Astrocyte of the cerebellum (primary cell): Measurements from ENCODE around the gene IKZF1.

Source experiments
- DNase-seq: peaks from one replicate; pipeline ENCODE4 v3.0.0-alpha.2; 2011; ENCODE audit warnings: low read depth
- H3K4me3 ChIP-seq: 2 replicates; pipeline ENCODE4 v1.5.1; 2011; ENCODE audit warnings: mild to moderate bottlenecking, low read depth, low read length, moderate library complexity
- in situ Hi-C: cut with HindIII; loops from 2 replicates; pipeline ENCODE4 v1.10.0; 2017; ENCODE audit warnings: low sequenced_read_pairs
- TF ChIP-seq, protein P1 (sequence below): IDR thresholded peaks from 2 replicates; pipeline ENCODE4 v1.5.1; 2012; ENCODE audit warnings: low read length, low read depth, moderate library complexity, mild to moderate bottlenecking; ENCODE audit errors: missing control alignments

IKZF1 gene

DNA sequence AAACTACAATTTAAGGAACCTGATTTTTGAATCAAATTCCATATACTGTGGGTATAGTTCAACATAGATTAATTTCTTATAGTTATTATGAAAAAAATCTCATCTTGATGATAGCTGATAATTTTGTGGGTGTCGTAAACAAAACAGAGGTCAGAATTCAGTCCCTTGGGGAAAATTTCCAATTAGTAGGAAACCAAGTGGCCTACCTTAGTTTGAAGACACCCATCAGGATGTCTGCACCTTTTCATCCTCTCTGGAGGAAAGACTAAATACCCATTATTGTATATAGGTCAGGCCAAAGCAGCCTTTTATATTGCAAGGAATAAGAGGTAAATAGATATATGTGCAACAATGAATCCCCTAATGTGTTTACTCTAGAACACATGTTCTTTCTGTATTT is 6.4 kb downstream of the IKZF1 start:
- H3K4me3 ChIP-seq: no peak overlapping the region
- in situ Hi-C loops: no loop called here
- TF ChIP-seq, protein P1, sequence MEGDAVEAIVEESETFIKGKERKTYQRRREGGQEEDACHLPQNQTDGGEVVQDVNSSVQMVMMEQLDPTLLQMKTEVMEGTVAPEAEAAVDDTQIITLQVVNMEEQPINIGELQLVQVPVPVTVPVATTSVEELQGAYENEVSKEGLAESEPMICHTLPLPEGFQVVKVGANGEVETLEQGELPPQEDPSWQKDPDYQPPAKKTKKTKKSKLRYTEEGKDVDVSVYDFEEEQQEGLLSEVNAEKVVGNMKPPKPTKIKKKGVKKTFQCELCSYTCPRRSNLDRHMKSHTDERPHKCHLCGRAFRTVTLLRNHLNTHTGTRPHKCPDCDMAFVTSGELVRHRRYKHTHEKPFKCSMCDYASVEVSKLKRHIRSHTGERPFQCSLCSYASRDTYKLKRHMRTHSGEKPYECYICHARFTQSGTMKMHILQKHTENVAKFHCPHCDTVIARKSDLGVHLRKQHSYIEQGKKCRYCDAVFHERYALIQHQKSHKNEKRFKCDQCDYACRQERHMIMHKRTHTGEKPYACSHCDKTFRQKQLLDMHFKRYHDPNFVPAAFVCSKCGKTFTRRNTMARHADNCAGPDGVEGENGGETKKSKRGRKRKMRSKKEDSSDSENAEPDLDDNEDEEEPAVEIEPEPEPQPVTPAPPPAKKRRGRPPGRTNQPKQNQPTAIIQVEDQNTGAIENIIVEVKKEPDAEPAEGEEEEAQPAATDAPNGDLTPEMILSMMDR: no peak
- no peak for DNase-seq

DNA sequence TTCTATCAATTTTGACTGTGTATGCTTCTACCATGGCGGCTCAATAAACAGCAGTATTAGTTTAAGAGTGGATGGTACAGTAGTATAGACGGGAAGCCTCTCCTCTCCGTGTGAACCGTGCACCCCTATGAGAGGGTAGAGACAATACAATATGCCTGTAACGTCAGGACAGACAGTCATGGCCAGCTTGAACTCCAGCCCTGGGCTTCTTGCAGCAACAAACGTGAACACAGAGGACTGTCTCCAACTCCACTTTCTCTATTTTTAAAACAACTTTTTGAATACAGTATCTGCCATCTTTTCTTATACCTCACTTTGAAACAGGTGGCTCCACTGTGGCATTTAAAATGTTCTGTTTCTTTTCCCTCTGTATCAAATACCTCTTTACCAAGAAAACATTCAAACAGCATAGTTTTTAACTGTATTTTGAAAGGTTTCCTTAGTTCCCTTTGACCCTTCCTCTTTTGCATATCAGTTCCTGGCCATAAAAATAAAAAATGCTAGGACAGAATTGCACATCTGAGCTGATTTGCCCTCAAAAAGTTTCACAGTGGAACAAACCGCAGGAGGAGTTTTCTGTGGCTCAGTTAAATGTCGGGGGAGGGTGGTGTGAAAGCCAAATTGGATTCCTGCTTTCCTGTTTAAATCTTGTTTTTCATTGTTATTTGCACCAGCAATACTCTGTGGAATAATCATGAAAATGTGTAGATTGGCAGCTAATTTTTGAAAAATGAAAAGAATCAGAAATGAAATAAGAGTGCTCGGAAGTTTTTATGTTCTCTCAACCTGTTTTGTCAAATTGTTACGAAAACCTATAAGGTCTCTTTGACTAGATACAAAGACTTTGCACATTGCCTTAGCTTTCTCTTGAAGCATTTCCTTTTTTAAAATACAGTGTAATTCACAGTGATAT is 8.0 kb downstream of the IKZF1 start:
- TF ChIP-seq, protein P1: no peak
- no peak for DNase-seq
- H3K4me3 ChIP-seq: no peak overlapping the region
- in situ Hi-C loops: no loop called here

DNA sequence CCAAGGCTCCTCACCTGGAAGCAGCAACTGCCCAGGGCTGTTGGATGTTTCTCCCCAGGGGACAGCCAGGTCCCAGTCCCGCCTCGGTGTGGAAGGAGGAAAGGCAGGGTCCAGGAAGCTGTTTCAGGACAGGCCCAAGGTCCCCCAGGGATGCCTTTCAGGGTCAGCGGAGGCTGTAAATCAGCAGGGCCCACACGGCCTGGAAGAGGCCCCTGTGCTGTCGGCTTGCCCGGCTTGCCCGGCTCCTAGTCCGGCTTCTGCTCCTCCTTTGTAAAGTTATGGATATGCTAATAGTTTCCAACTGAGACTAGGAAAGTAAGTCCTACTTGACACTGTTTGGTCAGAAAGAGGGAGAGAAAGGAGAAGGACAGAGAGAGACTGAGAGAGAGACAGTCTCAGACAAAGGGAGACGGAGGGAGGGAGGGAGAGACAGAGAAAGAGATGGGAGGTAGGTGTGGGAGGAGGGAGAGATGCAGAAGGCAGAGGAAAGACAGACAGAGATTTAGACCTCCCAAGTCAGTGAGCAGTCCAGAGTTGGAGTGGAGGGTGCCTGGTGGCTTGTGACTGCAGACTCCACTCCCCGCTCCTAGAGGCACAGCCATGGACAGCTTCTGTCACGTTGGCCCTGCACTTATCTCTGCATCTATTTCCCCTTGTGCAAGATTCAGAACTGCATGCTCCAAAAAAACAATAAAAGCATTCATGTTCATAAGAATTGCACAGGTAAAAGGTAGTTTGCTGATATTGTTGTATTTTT is 10.5 kb downstream of the IKZF1 start:
- DNase-seq: no peak
- in situ Hi-C loops: no loop called here
- H3K4me3 ChIP-seq: no peak overlapping the region
- TF ChIP-seq, protein P1: no peak

DNA sequence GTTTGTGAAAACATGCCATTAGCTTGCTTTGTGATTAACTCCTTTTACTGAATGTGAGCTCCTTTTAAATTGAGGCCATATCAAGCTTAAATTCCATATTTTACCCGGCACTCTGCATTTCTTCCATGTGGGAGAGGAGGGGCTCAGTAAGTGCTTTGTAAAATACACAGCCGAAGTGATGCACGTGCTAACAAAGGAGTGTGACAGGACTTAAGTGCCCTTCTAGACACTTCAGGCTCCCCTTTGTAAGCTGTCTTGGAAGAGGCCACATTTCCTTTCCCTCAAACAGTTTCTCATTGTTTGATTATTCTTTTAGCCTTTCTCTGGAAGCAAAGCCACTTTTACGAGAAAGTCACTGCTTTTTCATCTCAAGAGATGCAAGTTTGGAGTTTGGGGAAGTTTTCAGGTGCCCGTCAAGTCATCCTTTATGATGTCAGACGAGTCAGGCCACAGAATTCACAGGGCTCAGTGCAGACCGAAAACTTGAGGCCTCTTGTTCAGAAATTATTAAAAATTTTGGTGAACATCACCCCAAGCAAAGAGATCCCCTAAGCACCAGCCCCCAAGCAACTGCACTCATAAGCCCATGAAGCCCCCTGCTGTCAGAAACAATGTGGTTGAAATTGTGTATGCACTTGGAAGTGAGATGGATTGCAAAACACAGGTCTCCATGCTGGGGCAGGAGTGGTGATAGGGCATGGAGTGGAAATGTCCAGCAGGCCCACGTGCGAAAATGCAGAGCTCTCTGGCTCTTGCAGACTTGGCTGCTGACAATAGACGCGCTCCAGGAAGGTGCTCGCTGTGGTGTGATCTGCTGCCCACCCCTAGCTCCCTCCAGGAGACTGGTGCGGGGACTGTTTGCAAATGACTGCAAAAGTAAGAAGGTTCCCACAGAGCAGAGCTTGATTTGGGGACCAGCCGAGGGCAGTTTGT is 11.5 kb downstream of the IKZF1 start:
- TF ChIP-seq, protein P1: no peak
- no peak for DNase-seq
- in situ Hi-C loops: no loop called here
- no peak overlapping the region for H3K4me3 ChIP-seq

DNA sequence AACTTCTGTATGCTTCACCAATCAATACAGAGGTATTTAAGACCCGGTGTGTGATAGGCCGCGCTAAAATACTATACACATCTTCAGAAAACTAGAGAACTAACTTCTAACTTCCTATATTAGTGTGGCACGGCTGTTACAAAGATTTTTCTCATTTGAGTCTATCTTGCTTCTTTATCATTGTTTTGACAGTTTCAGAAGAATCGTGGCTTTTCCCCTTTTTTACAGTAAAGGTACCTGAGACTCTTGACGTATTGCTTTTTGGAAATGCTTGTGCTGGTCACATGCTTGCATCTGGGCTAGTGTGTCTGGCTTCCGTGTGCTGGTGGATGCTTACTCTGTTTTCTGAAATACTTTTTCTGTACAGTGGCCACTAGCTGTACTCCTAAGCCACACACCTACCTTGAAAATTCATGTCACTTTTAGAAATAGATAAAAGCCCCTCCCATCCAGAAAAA is 12.7 kb downstream of the IKZF1 start:
- TF ChIP-seq, protein P1: no peak
- DNase-seq: no peak
- no peak overlapping the region for H3K4me3 ChIP-seq
- in situ Hi-C loops: no loop called here
